ENCODE measurements around the gene IL2. TPM values are rescaled to one million over a fixed set of nuclear protein-coding genes. Genes with fewer than 3 reads are reported as not detected.

IL2 gene
- not detected for total RNA-seq (ENCODE audit: unreplicated experiment)
- long read RNA-seq, result 0 reads

DNA sequence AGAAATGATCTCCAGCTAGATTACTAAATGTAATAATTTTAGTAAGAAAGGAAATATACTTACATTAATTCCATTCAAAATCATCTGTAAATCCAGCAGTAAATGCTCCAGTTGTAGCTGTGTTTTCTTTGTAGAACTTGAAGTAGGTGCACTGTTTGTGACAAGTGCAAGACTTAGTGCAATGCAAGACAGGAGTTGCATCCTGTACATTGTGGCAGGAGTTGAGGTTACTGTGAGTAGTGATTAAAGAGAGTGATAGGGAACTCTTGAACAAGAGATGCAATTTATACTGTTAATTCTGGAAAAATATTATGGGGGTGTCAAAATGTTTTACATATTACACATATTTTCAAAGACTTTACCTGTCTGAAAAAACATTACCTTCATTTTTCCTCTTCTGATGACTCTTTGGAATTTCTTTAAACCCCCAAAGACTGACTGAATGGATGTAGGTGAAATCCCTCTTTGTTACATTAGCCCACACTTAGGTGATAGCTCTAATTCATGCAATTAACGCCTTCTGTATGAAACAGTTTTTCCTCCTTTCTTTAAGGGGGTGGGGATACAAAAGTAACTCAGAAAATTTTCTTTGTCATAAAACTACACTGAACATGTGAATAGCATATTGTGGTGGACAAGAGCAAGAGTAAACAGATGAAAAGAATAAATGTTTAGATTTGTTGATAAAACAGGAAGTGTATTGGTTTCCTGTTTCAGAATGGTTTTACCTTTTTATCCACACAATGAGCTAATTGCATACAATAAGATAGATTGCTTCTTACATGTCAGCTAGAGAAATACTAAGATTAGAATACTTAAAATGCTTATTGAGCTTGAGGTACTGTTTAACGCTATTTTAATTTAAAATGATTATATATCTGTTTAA, at the start of gene IL2:
Gene IL2 (minus strand): TSS at position 495 of the 886 bp plus-strand sequence. CDS start 285 bp downstream, at position 210.
- Mint-ChIP-seq H3K36me3 (ENCODE audit: low read depth, unreplicated experiment) (no peaks in the 10 kb centered on the region), H3K4me3 (ENCODE audit: unreplicated experiment) (no peak within 1 kb of the TSS), H3K27me3 (ENCODE audit: unreplicated experiment) (no peaks in the 10 kb centered on the region), H3K9me3 (ENCODE audit: unreplicated experiment) (no peaks in the 10 kb centered on the region), H3K4me1 (ENCODE audit: unreplicated experiment) (peaks cover 8% of the 10 kb centered on the region), H3K27ac (ENCODE audit: unreplicated experiment) (no peak within 1 kb of the TSS)
- TF ChIP-seq, protein P1, sequence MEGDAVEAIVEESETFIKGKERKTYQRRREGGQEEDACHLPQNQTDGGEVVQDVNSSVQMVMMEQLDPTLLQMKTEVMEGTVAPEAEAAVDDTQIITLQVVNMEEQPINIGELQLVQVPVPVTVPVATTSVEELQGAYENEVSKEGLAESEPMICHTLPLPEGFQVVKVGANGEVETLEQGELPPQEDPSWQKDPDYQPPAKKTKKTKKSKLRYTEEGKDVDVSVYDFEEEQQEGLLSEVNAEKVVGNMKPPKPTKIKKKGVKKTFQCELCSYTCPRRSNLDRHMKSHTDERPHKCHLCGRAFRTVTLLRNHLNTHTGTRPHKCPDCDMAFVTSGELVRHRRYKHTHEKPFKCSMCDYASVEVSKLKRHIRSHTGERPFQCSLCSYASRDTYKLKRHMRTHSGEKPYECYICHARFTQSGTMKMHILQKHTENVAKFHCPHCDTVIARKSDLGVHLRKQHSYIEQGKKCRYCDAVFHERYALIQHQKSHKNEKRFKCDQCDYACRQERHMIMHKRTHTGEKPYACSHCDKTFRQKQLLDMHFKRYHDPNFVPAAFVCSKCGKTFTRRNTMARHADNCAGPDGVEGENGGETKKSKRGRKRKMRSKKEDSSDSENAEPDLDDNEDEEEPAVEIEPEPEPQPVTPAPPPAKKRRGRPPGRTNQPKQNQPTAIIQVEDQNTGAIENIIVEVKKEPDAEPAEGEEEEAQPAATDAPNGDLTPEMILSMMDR (IDR thresholded peaks at IDR 0.05; ENCODE audit: unreplicated experiment), result no peak
- no peak for DNase-seq (ENCODE audit: low spot score)

DNA sequence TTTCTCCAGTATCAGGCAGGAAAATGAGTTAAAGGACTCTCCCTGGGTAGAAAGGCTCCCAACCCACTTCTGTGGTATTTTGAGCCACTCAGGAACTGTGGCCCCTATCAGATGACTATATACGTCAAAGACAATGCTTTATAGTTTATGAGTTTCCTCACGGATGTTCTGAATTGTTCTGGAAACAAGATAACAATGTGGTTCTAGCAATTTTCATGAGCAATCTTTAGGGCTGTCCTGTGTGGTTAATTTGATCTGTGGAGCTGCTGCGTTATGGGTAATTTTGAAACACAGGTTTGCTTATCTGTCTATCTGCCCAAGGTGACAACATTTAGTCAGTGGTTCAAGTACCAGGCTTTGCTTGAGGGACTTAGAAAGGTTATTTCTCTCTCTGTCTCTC, 46.7 kb upstream of the IL2 start:
- Mint-ChIP-seq H3K4me3 (ENCODE audit: unreplicated experiment) (no peak overlapping the region), H3K4me1 (ENCODE audit: unreplicated experiment) (no peaks in the 10 kb centered on the region), H3K9me3 (ENCODE audit: unreplicated experiment) (no peaks in the 10 kb centered on the region), H3K27me3 (ENCODE audit: unreplicated experiment) (no peaks in the 10 kb centered on the region), H3K27ac (ENCODE audit: unreplicated experiment) (no peak overlapping the region), H3K36me3 (ENCODE audit: low read depth, unreplicated experiment) (no peaks in the 10 kb centered on the region)
- no peak for DNase-seq (ENCODE audit: low spot score)
- TF ChIP-seq, protein P1 (IDR thresholded peaks at IDR 0.05; ENCODE audit: unreplicated experiment), result no peak

DNA sequence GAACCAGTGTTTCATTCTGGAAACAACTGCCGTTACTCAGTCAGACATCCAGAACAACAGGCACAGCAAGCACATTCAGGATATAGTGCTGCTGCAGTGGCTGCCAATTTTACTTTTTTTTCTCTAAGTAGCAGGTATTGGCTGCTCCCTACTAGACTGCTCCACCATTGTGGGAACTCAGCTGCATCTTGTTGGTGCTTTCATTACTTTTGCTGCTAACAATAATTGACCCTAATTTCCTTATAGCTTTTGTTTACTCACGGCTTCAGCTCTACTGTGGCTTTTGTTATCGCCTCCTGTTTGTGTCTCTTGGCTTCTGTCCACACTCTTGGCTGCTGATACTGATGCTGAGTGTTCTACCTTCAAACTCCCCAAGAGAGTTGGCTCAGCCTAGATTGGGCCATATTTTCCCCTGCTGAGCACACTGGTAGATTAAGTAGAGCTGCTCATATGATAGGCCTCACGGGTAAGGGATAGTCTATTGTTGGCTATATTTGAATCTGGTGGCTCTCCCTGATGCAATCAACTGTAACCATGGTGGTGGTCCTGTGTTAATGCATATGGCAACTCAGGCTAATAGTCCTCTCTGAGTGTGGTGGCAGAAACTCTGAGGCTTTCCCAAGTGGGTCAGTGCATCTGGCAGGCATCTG, 44.5 kb upstream of the IL2 start:
- H3K27ac Mint-ChIP-seq (ENCODE audit: unreplicated experiment), result no peak overlapping the region
- TF ChIP-seq, protein P1 (IDR thresholded peaks at IDR 0.05; ENCODE audit: unreplicated experiment), result no peak
- H3K9me3 Mint-ChIP-seq (ENCODE audit: unreplicated experiment), result peaks cover 2% of the 10 kb centered on the region
- H3K4me1 Mint-ChIP-seq (ENCODE audit: unreplicated experiment), result no peaks in the 10 kb centered on the region
- H3K4me3 Mint-ChIP-seq (ENCODE audit: unreplicated experiment), result no peak overlapping the region
- H3K27me3 Mint-ChIP-seq (ENCODE audit: unreplicated experiment), result no peaks in the 10 kb centered on the region
- DNase-seq (ENCODE audit: low spot score), result no peak
- no peaks in the 10 kb centered on the region for H3K36me3 Mint-ChIP-seq (ENCODE audit: low read depth, unreplicated experiment)

DNA sequence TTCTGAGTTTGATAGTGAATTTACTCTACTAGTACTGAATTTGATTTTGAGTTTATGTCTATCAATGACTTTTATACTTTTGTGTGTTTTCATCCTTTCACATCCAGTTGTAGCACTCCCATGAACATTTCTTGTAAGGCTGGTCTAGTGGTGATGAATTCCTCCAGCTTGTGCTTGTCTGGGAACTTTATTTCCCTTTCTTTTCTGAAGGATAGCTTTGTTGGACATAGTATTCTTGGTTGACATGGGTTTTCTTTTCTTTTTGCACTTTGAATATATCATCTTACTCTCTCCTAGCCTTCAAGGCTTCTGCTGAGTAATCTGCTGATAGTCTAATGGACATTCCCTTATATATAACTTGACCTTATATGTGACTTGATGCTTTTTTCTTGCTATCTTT, 32.5 kb upstream of the IL2 start:
- Mint-ChIP-seq H3K36me3 (ENCODE audit: low read depth, unreplicated experiment) (no peaks in the 10 kb centered on the region), H3K27ac (ENCODE audit: unreplicated experiment) (no peak overlapping the region), H3K27me3 (ENCODE audit: unreplicated experiment) (no peaks in the 10 kb centered on the region), H3K4me1 (ENCODE audit: unreplicated experiment) (no peaks in the 10 kb centered on the region), H3K4me3 (ENCODE audit: unreplicated experiment) (no peak overlapping the region), H3K9me3 (ENCODE audit: unreplicated experiment) (peaks cover 11% of the 10 kb centered on the region)
- no peak for DNase-seq (ENCODE audit: low spot score)
- TF ChIP-seq, protein P1 (IDR thresholded peaks at IDR 0.05; ENCODE audit: unreplicated experiment), result no peak

DNA sequence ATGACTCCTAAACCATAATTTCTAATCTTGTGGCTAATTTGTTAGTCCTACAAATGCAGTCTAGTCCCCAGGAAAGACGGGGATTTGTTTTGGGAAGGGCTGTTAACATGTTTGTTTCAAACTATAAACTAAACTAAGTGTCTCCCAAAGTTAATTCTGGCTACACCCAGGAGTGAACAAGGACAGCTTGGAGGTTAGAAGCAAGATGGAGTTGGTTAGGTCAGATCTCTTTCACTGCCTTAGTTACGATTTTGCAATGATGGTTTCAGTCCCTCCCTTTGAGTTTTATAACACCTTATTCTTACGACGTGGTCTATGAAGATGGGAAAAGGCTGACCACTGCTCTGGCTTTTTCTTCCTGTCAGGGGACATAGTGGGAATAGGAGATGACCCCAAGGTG, 27.0 kb upstream of the IL2 start:
- no peaks in the 10 kb centered on the region for H3K36me3 Mint-ChIP-seq (ENCODE audit: low read depth, unreplicated experiment)
- H3K4me1 Mint-ChIP-seq (ENCODE audit: unreplicated experiment), result no peaks in the 10 kb centered on the region
- no peaks in the 10 kb centered on the region for H3K27me3 Mint-ChIP-seq (ENCODE audit: unreplicated experiment)
- TF ChIP-seq, protein P1 (IDR thresholded peaks at IDR 0.05; ENCODE audit: unreplicated experiment), result no peak
- H3K27ac Mint-ChIP-seq (ENCODE audit: unreplicated experiment), result no peak overlapping the region
- peaks cover 3% of the 10 kb centered on the region for H3K9me3 Mint-ChIP-seq (ENCODE audit: unreplicated experiment)
- no peak for DNase-seq (ENCODE audit: low spot score)
- no peak overlapping the region for H3K4me3 Mint-ChIP-seq (ENCODE audit: unreplicated experiment)

All from endothelial cell (in vitro differentiated cells).